Activated naive CD4-positive, alpha-beta T cell treated with anti-CD3 and anti-CD28 coated beads, Interleukin-2, amount 50 U/mL, for 24 hours (primary cell): Measurements from ENCODE around the gene NPAS3.

Experiments used
- H3K27ac Mint-ChIP-seq: one replicate; pipeline ENCODE4 v1.8.0; 2021; ENCODE audit warnings: mild to moderate bottlenecking, mixed read lengths
- H3K27me3 Mint-ChIP-seq: one replicate; pipeline ENCODE4 v1.8.0; 2021; ENCODE audit warnings: mixed read lengths
- H3K36me3 Mint-ChIP-seq: one replicate; pipeline ENCODE4 v1.8.0; 2021; ENCODE audit warnings: mixed read lengths
- H3K4me1 Mint-ChIP-seq: one replicate; pipeline ENCODE4 v1.8.0; 2021; ENCODE audit warnings: mixed read lengths
- H3K4me3 Mint-ChIP-seq: one replicate; pipeline ENCODE4 v1.8.0; 2021; ENCODE audit warnings: mild to moderate bottlenecking, mixed read lengths
- H3K9me3 Mint-ChIP-seq: one replicate; pipeline ENCODE4 v1.8.0; 2021; ENCODE audit warnings: mixed read lengths

NPAS3 gene

DNA sequence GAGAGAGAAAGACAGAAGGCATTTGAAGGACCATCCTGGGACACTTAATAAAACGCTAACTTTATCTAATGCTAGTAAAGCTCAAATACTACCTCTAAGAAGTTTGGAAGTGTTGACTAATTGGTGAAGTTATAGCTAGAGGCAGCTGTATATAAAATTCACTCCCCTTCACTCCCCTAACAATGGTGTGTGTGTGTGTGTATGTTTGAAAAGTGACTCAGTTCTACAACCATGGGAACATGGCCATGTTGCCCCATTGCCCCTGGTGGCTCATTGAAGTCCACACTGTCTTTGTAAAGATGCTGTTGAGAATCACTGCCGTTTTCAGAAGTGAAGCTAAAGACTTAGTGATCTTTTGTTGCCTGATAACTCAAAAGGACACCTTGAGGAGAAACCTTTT lies 262.4 kb downstream of the NPAS3 start:
- Mint-ChIP-seq H3K27ac (no peak overlapping the region), H3K27me3 (no peaks in the 10 kb centered on the region), H3K4me1 (no peaks in the 10 kb centered on the region), H3K36me3 (no peaks in the 10 kb centered on the region), H3K9me3 (peaks cover 6% of the 10 kb centered on the region), H3K4me3 (no peak overlapping the region)

DNA sequence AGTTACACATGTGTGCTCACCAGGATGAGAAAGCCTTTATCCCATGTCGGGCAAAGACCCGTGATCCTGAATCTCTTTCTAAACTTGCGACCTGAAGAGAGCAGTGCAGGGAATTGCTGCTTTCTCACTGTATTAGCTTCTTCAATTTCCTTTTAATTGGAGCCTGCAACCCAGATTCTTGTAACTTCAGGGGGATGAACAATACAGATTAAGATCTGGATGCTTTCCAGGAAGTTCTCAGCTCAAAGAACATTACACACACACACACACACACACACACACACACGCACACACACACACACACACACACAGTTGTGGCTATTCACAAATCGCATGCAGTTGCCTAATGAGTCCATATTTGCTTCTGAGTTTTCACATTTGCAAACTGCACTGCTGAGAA lies 268.3 kb downstream of the NPAS3 start:
- H3K9me3 Mint-ChIP-seq = no peaks in the 10 kb centered on the region
- no peak overlapping the region for H3K4me3 Mint-ChIP-seq
- H3K4me1 Mint-ChIP-seq = no peaks in the 10 kb centered on the region
- no peaks in the 10 kb centered on the region for H3K27me3 Mint-ChIP-seq
- H3K27ac Mint-ChIP-seq = no peak overlapping the region
- H3K36me3 Mint-ChIP-seq = no peaks in the 10 kb centered on the region

GRCh38 chr14:33207467-33208017 lies 268.9 kb downstream of the NPAS3 start:
- Mint-ChIP-seq H3K9me3 (no peaks in the 10 kb centered on the region), H3K4me3 (no peak overlapping the region), H3K36me3 (no peaks in the 10 kb centered on the region), H3K27me3 (no peaks in the 10 kb centered on the region), H3K27ac (no peak overlapping the region), H3K4me1 (no peaks in the 10 kb centered on the region)

DNA sequence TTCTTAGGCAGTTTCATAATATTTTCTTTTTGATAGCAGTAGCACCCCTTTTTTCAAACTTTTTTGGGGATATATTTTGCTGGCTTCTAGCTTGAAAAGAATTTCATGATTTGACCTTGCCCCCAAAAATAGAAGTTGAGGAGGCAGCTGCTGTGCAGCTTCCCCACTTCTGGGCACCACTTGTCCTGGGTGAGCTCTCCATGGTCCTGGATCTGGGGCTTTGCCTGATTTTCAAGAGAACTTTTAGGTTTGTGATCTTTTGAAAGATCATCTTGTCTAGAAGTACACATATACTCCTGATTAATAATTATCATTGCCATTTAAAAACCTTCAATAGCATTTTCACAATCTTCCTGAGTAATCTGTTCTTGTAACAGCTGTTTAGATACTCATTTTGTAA lies 271.6 kb downstream of the NPAS3 start:
- Mint-ChIP-seq H3K4me1 (no peaks in the 10 kb centered on the region), H3K9me3 (no peaks in the 10 kb centered on the region), H3K4me3 (no peak overlapping the region), H3K27me3 (no peaks in the 10 kb centered on the region), H3K27ac (no peak overlapping the region), H3K36me3 (no peaks in the 10 kb centered on the region)

GRCh38 chr14:33218026-33218425 lies 279.3 kb downstream of the NPAS3 start:
- no peaks in the 10 kb centered on the region for H3K4me1 Mint-ChIP-seq
- H3K27me3 Mint-ChIP-seq = no peaks in the 10 kb centered on the region
- no peak overlapping the region for H3K4me3 Mint-ChIP-seq
- H3K9me3 Mint-ChIP-seq = no peaks in the 10 kb centered on the region
- H3K27ac Mint-ChIP-seq = no peak overlapping the region
- no peaks in the 10 kb centered on the region for H3K36me3 Mint-ChIP-seq

DNA sequence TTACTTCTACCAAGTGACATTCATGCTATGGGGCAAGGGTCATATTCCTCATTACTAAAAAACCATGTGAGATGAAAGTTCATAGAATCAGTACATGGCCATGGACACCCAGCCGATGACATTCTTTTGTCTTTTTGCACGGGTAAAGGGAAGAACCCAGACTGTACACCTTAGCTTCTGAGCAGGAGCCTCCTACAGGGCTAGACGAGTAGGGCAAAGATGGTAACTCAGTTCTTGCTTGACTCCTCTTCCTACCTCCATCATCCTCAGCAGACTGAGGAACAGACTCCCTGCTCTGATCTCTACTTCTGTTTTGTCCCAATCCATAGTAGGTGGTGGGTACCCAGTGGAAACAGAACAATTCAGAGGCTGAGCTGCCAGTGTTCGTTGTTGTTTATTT lies 281.3 kb downstream of the NPAS3 start:
- Mint-ChIP-seq H3K27ac (no peak overlapping the region), H3K4me3 (no peak overlapping the region), H3K9me3 (no peaks in the 10 kb centered on the region), H3K4me1 (no peaks in the 10 kb centered on the region), H3K27me3 (no peaks in the 10 kb centered on the region), H3K36me3 (no peaks in the 10 kb centered on the region)

DNA sequence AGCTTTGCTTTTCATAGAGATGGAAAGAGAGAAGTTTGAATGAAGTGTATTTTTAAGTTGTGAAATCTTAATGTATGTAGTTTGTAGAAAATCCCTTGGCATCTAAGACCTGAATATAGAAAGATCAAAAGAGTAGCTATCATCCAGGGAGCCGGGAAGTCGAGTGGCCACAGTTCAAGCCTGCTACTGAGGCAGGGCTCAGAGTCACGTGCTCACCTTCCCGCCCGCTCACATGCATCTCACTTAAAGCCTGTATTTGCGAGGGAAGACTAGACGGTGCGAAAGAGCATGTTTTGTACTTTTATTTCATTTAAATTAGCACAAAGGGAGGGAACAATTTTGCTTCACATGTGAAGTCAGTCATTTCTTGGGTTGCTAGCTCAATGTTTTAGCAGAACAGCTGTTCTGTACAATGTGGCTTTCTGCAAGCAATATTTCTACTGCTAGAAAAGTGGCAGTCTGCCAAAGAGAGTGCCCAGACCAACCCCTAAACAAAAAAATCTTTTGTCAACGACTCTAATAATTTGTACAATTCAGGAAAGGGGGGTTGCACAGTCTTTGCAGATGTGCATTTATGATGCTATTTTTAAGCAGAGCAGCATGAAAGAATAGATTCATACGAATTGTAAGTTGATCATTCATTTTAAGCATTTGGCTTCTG lies 290.7 kb downstream of the NPAS3 start:
- H3K4me1 Mint-ChIP-seq = no peaks in the 10 kb centered on the region
- H3K27ac Mint-ChIP-seq = no peak overlapping the region
- no peaks in the 10 kb centered on the region for H3K36me3 Mint-ChIP-seq
- H3K4me3 Mint-ChIP-seq = no peak overlapping the region
- peaks cover 5% of the 10 kb centered on the region for H3K9me3 Mint-ChIP-seq
- peaks cover 3% of the 10 kb centered on the region for H3K27me3 Mint-ChIP-seq

DNA sequence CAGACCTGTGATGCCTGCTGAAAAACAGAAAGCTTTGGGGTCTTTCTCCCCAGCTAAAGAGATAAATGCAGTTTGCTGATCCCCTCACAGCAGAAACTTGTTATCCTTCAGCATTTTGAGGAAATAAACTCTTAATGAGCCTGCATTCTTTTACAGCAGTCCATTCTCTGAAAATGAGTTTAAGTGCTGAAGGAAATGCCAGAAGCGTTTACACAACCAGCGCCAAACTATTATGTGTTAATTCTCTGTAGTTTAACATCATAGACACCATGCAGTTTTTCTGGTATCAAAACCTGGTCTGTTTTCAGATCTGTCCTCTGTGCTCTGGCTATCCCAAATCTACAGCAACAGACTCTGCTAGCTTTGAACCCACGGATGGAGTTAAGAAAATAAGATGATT lies 291.3 kb downstream of the NPAS3 start:
- H3K4me1 Mint-ChIP-seq = no peaks in the 10 kb centered on the region
- H3K36me3 Mint-ChIP-seq = no peaks in the 10 kb centered on the region
- peaks cover 3% of the 10 kb centered on the region for H3K27me3 Mint-ChIP-seq
- H3K27ac Mint-ChIP-seq = no peak overlapping the region
- no peak overlapping the region for H3K4me3 Mint-ChIP-seq
- H3K9me3 Mint-ChIP-seq = peaks cover 6% of the 10 kb centered on the region

- Mint-ChIP-seq H3K4me1 (no peaks in the 10 kb centered on the region), H3K4me3 (no peak overlapping the region), H3K9me3 (peaks cover 10% of the 10 kb centered on the region), H3K36me3 (no peaks in the 10 kb centered on the region), H3K27me3 (peaks cover 6% of the 10 kb centered on the region), H3K27ac (no peak overlapping the region)
These were observed 293.4 kb downstream of the NPAS3 start for GRCh38 chr14:33232031-33232430.

GRCh38 chr14:33237115-33237740 lies 298.5 kb downstream of the NPAS3 start:
- Mint-ChIP-seq H3K27me3 (peaks cover 6% of the 10 kb centered on the region), H3K4me3 (no peak overlapping the region), H3K9me3 (peaks cover 5% of the 10 kb centered on the region)

DNA sequence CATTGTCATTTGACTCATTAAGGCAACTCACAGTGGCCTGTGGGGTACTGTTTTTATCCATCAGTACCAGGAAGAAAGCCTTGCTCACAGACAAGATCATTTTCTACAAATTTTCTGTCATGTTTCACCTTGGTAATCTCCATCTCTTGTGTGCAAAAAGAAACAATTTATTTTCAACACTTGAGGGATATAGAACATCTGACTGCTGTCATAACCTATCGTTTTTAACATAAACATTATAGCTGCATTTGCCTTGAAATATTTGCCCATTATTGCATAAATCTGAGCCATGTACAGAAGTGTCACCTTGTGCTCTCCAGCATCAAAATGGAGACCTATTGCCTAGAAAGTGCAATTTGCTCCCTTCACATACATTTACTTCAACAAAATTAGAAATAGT lies 300.8 kb downstream of the NPAS3 start:
- Mint-ChIP-seq H3K9me3 (peaks cover 5% of the 10 kb centered on the region), H3K27ac (no peak overlapping the region), H3K27me3 (peaks cover 2% of the 10 kb centered on the region), H3K4me3 (no peak overlapping the region), H3K4me1 (no peaks in the 10 kb centered on the region), H3K36me3 (no peaks in the 10 kb centered on the region)

More at GRCh38 chr14:33237115-33237740, 298.5 kb downstream of the NPAS3 start:
- Mint-ChIP-seq H3K36me3 (no peaks in the 10 kb centered on the region), H3K27ac (no peak overlapping the region), H3K4me1 (no peaks in the 10 kb centered on the region)

DNA sequence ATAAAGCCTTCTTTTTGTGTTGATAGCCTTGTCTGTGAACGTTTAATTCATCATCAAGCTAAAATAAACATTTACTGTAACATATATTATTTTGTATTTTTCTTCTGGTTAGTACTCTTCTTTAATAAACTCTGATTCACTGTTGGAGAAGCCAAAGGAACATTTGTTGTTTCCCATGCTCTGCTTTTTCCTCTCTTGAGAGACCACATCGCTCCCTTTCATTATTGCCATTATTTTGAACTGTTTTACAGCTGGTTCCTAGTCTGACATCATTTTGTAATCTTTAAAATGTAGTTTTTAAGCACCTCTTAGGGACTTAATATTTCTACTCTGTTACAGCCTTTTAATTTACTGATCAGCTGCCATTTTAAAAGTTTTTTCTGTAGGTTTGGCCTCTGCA lies 301.8 kb downstream of the NPAS3 start:
- H3K27me3 Mint-ChIP-seq = no peaks in the 10 kb centered on the region
- no peak overlapping the region for H3K4me3 Mint-ChIP-seq
- peaks cover under 1% of the 10 kb centered on the region for H3K9me3 Mint-ChIP-seq
- H3K27ac Mint-ChIP-seq = no peak overlapping the region
- no peaks in the 10 kb centered on the region for H3K36me3 Mint-ChIP-seq
- H3K4me1 Mint-ChIP-seq = no peaks in the 10 kb centered on the region

- Mint-ChIP-seq H3K4me3 (no peak overlapping the region), H3K4me1 (no peaks in the 10 kb centered on the region), H3K36me3 (no peaks in the 10 kb centered on the region), H3K27ac (no peak overlapping the region), H3K27me3 (no peaks in the 10 kb centered on the region), H3K9me3 (no peaks in the 10 kb centered on the region)
These were observed 302.7 kb downstream of the NPAS3 start for GRCh38 chr14:33241331-33241730.

GRCh38 chr14:33249233-33249820 lies 310.6 kb downstream of the NPAS3 start:
- no peaks in the 10 kb centered on the region for H3K4me1 Mint-ChIP-seq
- H3K4me3 Mint-ChIP-seq = no peak overlapping the region

DNA sequence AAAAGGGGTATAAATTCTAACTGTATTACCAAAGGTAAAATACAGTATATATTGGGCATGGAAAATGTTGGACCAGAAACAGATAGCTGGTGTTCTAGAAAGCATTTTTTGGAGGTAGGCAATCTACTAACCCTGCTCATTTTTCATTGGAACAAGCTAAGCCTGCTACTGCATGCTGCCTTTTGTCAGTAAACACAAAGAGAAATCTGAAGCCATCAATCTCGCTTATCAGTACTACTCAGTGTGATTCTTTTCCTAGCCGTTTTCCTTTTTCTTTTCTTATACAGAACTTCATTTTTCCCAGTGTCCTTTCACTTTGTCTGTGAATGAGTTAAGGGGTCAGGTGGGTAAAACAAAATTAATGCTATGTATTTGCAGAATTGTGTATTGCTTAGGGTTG lies 312.3 kb downstream of the NPAS3 start:
- Mint-ChIP-seq H3K27ac (no peak overlapping the region), H3K36me3 (no peaks in the 10 kb centered on the region), H3K9me3 (peaks cover 9% of the 10 kb centered on the region), H3K27me3 (no peaks in the 10 kb centered on the region), H3K4me1 (no peaks in the 10 kb centered on the region), H3K4me3 (no peak overlapping the region)

More at GRCh38 chr14:33249233-33249820, 310.6 kb downstream of the NPAS3 start:
- no peak overlapping the region for H3K27ac Mint-ChIP-seq
- H3K9me3 Mint-ChIP-seq = peaks cover 7% of the 10 kb centered on the region
- H3K36me3 Mint-ChIP-seq = no peaks in the 10 kb centered on the region
- H3K27me3 Mint-ChIP-seq = no peaks in the 10 kb centered on the region

DNA sequence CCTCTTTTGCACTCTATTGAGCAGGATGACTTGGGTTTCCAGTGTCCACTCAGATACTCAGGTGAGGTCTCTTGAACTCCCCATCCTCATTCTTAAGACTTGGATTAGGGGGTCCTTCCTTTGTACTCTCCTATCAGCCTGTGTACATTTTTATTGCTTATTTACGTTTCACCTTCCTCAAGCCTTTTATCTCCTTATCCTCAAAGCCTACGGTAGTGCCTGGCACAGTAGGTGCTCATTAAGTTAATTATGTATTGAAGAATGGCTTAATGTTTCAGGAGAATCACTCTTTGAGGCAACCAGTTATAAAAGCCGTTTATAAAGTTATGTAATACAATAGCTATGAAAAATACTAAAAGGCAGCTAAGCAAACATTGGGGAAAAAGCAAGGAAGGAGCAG lies 315.7 kb downstream of the NPAS3 start:
- Mint-ChIP-seq H3K36me3 (no peaks in the 10 kb centered on the region), H3K9me3 (peaks cover 13% of the 10 kb centered on the region), H3K27ac (no peak overlapping the region), H3K27me3 (no peaks in the 10 kb centered on the region), H3K4me1 (no peaks in the 10 kb centered on the region), H3K4me3 (no peak overlapping the region)
